ENCODE measurements around the gene GRPR. TPM values are rescaled to one million over a fixed set of nuclear protein-coding genes. Genes with fewer than 3 reads are reported as not detected.

The GRPR gene
- polyA plus RNA-seq, result 1 to 10 TPM in 1 of 3 donors, under 1 TPM in 1, not detected in 1; 0.04 to 1.5 TPM

- 2 to 3% (median 3%) methylated on average over 6 of the region's 6 CpGs for WGBS, 3 donors
These were observed at the start of gene GRPR for GRCh38 chrX:16123222-16123786. TSS of gene GRPR (plus strand) at chrX:16123565. CDS start at chrX:16123954, 389 bp downstream.

GRCh38 chrX:16075087-16075486 lies 48.3 kb upstream of the GRPR start:
- 58 to 72% (median 65%) methylated on average over 1 of the region's 1 CpG for WGBS, 3 donors
- no peak overlapping the region for H3K27ac ChIP-seq (ENCODE audit: low read depth, low read length)

More at GRCh38 chrX:16123222-16123786, at the start of gene GRPR:
- no peak within 1 kb of the TSS for H3K27ac ChIP-seq (ENCODE audit: low read depth, low read length)

- 58 to 79% (median 74%) methylated on average over 2 of the region's 2 CpGs for WGBS, 3 donors
- H3K27ac ChIP-seq (ENCODE audit: low read depth, low read length), result no peak overlapping the region
These were observed 46.5 kb upstream of the GRPR start for GRCh38 chrX:16076834-16077233.

- no peak overlapping the region for H3K27ac ChIP-seq (ENCODE audit: low read depth, low read length)
- WGBS, 3 donors, result 80 to 97% (median 83%) methylated on average over 2 of the region's 2 CpGs
These were observed 45.6 kb upstream of the GRPR start for GRCh38 chrX:16077811-16078210.

- H3K27ac ChIP-seq (ENCODE audit: low read depth, low read length), result no peak overlapping the region
- 31 to 88% (median 65%) methylated on average over 2 of the region's 2 CpGs for WGBS, 3 donors
These were observed 42.0 kb upstream of the GRPR start for GRCh38 chrX:16081357-16081756.

GRCh38 chrX:16082470-16083085 lies 40.8 kb upstream of the GRPR start:
- WGBS, 3 donors, result 32 to 68% (median 61%) methylated on average over 10 of the region's 10 CpGs
- H3K27ac ChIP-seq (ENCODE audit: low read depth, low read length), result no peak overlapping the region

GRCh38 chrX:16087076-16087475 lies 36.3 kb upstream of the GRPR start:
- WGBS, 3 donors, result 23 to 48% (median 47%) methylated on average over 3 of the region's 3 CpGs
- H3K27ac ChIP-seq (ENCODE audit: low read depth, low read length), result no peak overlapping the region

GRCh38 chrX:16089086-16089485 lies 34.3 kb upstream of the GRPR start:
- no peak overlapping the region for H3K27ac ChIP-seq (ENCODE audit: low read depth, low read length)

GRCh38 chrX:16096141-16096540 lies 27.2 kb upstream of the GRPR start:
- WGBS, 3 donors, result 57 to 73% (median 69%) methylated on average over 3 of the region's 3 CpGs
- no peak overlapping the region for H3K27ac ChIP-seq (ENCODE audit: low read depth, low read length)

- H3K27ac ChIP-seq (ENCODE audit: low read depth, low read length), result no peak overlapping the region
- WGBS, 3 donors, result 45 to 64% (median 61%) methylated on average over 4 of the region's 4 CpGs
These were observed 22.7 kb upstream of the GRPR start for GRCh38 chrX:16100673-16101072.

- WGBS, 3 donors, result 73 to 90% (median 76%) methylated on average over 2 of the region's 2 CpGs
- no peak overlapping the region for H3K27ac ChIP-seq (ENCODE audit: low read depth, low read length)
These were observed 21.8 kb upstream of the GRPR start for GRCh38 chrX:16101581-16101980.

- H3K27ac ChIP-seq (ENCODE audit: low read depth, low read length), result no peak overlapping the region
- 94 to 97% (median 95%) methylated on average over 4 of the region's 4 CpGs for WGBS, 3 donors
These were observed 19.7 kb upstream of the GRPR start for GRCh38 chrX:16103625-16104024.

GRCh38 chrX:16112428-16112827 lies 10.9 kb upstream of the GRPR start:
- H3K27ac ChIP-seq (ENCODE audit: low read depth, low read length), result no peak overlapping the region
- WGBS, 3 donors, result 56 to 73% (median 70%) methylated on average over 2 of the region's 2 CpGs

GRCh38 chrX:16113978-16114565 lies 9.3 kb upstream of the GRPR start:
- 26 to 71% (median 55%) methylated on average over 1 of the region's 1 CpG for WGBS, 3 donors
- no peak overlapping the region for H3K27ac ChIP-seq (ENCODE audit: low read depth, low read length)

GRCh38 chrX:16114611-16115010 lies 8.8 kb upstream of the GRPR start:
- WGBS, 3 donors, result 58 to 85% (median 66%) methylated on average over 4 of the region's 4 CpGs
- no peak overlapping the region for H3K27ac ChIP-seq (ENCODE audit: low read depth, low read length)

- H3K27ac ChIP-seq (ENCODE audit: low read depth, low read length), result no peak overlapping the region
- 35 to 81% (median 54%) methylated on average over 5 of the region's 5 CpGs for WGBS, 3 donors
These were observed 3.8 kb upstream of the GRPR start for GRCh38 chrX:16119353-16120220.

GRCh38 chrX:16120431-16120830 lies 2.9 kb upstream of the GRPR start:
- H3K27ac ChIP-seq (ENCODE audit: low read depth, low read length), result no peak overlapping the region
- 89 to 96% (median 96%) methylated on average over 3 of the region's 3 CpGs for WGBS, 3 donors

- no peak overlapping the region for H3K27ac ChIP-seq (ENCODE audit: low read depth, low read length)
- WGBS, 3 donors, result 30 to 83% (median 70%) methylated on average over 7 of the region's 7 CpGs
These were observed 836 bp downstream of the GRPR start for GRCh38 chrX:16124201-16124600.

- H3K27ac ChIP-seq (ENCODE audit: low read depth, low read length), result no peak overlapping the region
- 23 to 58% (median 55%) methylated on average over 5 of the region's 5 CpGs for WGBS, 3 donors
These were observed 2.3 kb downstream of the GRPR start for GRCh38 chrX:16125520-16126149.

Data from adipose tissue (tissue), 3 donors.